ENCODE results near the gene ANKRD11.
"Not testable (repeated sequence)": the region's sequence is repeated elsewhere in the genome, so short reads cannot be mapped to it uniquely, and the experiment has no call there.

The ANKRD11 gene

DNA sequence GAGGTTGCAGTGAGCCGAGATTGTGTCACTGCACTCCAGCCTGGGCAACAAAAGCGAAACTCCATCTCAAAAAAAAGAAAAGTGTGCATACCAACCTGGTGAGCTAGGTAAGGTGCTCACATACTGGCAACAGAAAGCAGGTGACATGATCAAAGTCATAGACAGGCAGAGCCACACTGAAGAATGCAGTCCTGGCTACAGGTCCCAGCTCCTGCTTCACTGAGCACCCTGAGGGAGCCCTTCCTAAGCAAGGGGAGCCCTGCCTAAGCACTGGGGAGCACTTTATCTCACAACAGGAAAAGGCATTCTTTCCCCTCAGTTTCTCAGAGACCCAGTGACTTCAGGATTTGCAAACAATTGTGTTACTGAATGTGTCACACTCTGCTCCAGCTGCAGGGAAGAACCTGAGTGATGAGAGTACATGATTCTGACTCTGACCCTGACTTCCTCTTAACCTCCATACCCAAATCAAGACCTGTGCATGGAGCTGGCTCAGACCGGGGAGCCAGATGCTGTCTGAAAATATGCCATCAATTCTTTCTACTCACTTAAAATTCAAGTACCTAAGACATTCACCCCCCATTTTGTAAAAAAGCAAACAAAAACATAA lies 40.5 kb downstream of the ANKRD11 start:
- no peak for DNase-seq

DNA sequence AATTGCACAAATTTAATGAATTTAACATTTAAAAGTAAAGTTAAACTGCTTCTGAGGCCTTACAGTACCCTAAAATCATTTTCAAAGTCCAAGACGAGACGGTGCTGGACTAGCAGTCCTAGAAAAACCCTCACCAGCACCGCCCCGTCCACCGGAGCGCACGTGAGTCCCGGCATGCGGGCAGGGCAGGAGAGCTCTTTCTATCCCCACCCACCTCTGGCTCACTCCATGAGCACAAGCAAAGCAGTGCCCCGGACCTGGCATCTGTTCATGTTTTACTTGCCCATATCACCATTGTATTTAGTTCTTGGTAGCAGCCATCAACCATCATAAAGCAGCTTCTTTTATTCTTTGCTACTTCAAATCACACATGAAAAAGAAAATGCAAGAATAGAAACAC lies 41.7 kb downstream of the ANKRD11 start:
- no peak for DNase-seq

DNA sequence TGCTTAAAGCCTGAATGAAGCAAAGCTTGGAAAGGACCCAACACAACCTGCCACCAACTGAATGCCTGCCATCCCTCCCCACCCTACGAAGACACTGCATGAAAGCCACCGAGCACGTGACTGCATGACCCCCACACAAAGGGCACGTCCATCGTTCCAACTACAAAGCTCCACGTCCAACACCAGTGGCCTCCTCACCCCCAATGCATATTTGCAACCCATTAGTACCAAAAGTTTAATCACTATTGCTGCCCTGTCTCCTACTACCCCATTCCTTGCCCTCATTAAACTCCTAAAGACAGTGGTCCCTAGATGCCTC lies 43.4 kb downstream of the ANKRD11 start:
- no peak for DNase-seq

DNA sequence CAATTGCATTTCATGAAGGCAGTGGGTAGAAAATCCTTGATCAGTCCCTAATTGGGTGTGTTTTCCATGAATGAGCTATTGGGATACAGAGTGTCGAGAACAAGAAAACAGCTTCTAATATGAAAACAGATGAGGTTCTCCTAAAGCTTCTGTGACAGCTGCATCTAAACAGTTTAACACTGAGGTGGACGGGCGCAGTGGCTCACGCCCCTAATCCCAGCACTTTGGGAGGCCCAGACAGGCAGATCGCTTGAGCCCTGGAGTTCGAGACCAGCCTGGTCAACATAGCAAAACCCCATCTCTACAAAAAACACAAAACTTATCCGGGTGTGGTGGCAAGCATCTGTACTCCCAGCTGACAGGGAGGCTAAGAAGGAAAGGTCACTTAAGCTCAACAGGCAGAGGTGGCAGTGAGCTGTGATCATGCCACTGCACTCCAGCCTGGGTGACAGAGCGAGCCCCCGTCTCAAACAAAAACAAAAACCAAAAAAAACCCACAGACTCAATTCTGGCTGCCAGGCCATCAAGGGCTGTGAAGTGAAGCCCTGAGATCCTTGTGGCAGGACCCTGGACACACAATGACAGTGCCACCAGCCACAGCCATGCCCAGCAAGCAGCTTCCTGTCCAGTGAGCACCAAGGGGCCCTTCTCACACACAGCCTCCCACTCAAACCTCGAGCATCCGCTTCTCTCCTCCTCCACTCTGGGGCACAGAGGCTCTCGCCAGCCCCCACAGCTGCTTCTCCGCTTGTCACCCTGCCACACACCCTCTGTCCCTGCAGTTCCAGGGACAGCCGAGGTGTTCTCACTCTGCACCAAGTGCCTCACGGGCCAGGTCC lies 44.0 kb downstream of the ANKRD11 start:
- DNase-seq: no peak

DNA sequence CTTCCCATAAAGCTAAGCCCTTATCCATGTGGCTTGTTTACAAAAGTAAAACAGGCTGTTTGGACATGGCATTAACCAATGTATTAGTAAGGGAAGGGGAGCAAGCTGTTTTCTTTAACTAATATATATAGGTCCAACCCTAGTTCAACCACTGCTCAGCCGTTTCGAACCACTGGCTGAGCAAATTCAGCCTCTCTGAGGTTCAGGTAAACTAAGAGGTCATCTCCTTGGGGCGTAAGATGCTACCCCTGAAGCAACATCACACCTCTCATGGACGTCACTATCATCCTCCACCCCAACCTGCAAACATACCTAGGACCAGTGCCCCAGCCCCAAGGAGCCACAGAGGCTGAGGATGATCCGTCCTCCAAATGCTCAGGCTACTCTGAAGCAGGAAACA lies 45.2 kb downstream of the ANKRD11 start:
- DNase-seq: no peak

DNA sequence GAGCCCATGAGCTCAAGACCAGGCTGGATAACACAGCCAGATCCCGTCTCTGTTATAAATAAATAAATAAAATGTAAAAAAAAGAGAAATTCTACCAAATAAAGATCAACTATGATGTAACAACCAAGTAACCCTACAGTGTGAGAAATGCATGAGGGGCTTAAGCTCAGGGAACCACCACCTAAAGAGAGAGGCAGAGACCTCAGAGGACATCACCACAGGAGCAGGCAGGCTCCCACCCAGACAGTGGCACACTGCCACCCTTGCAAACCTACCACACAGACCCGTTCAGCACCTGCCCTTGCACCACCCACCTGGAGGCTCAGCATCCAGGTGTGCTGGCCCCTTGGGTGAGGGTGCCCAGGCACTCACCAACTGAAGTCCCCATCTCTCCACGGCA lies 45.6 kb downstream of the ANKRD11 start:
- no peak for DNase-seq

DNA sequence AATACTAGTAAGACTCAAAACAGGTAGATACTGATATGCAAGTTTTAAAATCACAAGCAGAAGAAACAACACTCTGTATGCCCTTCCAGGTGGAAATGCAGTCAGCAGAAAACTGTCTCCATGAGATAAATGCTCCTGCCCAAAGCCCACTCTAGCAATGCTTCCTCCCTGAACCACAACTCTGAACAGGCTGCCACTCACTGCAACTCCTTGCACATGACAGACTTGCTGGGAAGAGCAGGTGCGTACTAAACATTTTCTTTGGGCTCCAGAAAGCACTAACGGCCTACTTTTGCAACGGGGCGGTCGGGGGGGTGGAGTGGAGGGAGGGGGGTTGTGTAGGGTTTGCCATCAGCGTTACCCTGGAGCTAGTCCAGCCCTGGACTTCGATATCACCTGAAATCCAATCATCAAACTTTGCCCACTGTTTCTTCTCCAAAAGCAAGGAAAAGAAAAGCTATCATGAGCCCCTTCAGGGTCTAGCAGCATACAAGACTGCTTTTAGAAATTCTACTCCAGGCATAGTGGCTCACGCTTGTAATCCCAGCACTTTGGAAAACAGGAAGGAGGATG lies 46.1 kb downstream of the ANKRD11 start:
- DNase-seq: no peak

DNA sequence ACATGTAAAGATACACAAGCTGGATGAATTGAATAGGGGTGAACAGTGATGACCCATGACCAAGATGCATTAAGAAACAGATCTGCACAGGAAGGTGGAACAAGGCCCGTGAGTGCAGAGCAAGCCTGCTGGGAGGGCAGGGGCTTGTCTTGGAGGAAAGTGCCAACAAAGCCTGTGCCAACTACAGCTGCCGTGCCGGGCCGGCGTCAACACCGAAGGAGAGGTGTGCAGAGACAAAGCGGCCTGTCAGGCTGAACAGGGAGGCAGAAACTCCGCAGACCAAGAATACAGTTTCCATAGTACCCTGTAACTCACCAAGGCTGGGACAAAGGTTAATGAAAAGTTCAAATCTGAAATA lies 46.7 kb downstream of the ANKRD11 start:
- no peak for DNase-seq

DNA sequence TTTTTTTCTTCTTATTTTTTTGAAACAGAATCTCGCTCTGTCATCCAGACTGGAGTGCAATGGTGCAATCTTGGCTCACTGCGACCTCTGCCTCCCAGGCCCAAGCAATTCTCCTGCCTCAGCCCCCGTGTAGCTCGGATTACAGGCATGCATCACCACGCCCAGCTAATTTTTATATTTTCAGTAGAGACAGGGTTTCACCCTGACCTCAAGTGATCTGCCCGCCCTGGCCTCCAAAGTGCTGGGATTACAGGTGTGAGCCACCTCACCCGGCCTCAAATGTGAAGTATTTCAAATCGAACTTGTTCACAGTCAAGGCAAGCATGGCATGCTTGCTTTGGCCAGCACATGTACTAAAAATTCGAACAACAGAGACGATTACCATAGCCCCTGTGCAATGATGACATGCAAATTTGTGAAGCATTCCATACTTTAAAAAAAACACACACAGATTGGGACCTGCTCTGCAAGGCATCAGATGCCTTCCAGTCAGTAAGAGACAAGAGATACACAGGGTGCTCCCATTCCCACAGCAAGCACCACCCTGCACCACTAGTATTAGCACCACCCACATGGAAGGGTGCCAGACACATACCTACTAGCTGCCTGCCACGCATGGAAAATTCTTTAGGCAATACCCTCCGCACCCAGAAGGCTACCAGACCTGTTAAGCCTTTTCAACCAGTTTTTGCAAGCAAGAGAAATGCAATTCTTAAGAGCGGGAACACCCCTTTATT lies 47.2 kb downstream of the ANKRD11 start:
- peak; percentile 51 for DNase-seq

DNA sequence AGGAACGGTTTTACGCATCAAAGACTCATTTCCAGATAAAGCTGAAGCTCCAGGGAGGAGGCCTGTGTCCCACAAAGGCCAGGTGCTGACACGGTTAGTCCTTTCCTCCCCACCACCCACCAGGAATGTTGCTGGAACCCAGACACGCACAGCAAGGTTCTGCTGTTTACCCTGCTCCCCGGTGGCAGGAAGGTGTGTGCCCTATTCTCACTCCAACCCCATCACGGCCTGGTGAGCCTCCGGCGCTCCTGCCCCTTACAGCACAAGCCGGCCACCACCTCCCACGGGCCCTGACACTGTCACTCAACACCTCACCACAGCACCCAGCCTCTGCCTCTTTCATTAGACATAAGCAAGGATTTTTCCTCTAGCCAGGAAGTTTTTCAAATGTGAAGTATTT lies 47.8 kb downstream of the ANKRD11 start:
- peak; percentile 32 for DNase-seq

DNA sequence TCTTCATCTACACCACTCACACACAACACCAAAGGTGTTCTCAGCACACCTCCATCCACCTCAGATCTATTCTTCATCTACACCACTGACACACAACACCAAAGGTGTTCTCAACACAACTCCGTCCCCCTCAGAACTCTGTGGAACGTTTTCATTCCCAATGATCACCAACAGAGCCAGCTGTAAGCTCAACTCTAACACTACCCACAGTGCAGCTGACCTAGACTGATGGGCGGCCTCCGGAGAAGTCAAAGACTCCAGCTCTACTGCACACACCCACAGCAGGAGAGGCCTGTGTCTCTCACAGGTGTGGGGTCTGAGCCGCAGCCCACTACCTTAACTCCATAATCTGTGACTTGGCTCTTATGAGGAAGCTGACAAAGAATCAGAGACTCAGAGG lies 50.7 kb downstream of the ANKRD11 start:
- DNase-seq: no peak

DNA sequence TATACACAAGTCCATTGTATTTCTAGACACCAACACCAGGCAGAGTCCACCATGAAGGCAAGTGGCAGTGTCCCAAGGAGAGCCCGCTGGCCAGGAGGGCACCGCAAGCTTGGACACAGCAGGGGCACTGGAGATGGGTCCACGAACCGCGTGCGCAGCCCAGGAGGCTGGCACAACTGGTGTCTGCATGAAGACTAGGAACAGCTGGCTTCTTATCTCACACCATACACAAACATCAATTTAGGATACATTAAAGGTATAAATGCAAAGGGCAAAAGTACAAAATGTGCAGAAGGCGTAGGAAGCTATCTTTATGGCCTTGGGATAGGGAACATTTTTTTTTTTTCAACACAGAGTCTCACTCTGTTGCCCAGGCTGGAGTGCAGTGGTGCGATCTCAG lies 52.4 kb downstream of the ANKRD11 start:
- no peak for DNase-seq

DNA sequence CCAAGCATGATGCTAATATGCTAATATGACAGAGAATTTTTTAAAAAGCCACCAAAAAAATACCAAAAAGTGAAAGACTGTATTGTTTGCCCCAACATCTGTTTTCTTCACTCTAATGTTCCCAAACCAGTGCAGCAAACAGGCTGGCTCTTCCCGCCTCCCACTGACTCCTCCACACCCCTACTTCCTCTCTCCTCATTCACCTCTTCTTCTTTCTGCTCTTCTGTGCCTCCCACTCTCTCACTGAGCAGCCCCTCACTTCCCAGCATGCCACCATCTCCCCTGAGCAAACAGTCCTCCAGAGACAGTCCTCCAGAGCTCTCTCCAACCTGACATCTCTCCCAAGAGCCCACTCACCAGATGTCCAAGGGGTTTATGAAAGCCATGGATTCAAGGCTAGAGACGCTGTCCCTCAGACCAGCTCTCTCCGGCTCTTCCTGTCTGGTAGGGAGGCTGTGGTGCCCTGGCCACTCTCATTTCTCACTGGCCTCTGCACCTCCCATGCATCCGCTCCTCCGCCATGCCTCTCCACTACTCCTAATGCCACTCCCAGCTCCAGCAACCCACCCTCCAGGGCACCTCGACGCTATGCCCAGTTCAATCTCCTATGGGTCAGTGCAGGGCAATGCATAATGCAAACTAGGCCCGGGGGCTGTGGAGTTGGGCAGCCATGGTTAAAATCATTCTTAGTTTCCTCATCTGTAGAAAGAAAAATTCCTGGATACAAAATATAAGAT lies 52.9 kb downstream of the ANKRD11 start:
- no peak for DNase-seq

DNA sequence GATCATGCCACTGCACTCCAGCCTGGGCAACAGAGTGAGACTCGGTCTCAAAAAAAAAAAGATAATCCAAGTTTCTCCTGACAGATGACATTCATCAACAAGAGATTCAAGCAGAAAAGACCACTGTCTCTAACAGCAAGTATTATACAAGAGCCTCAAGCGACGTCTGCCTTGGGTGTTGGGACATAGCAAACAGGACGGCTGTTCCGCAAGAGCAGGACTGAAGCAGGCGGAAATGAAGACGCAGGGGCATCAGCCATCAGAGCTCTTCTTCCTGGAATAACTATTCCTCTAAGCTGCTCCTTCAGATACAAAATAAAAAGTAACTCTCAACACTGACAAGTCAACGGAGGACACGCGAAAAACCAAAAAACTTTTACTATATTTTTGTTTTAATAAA lies 54.0 kb downstream of the ANKRD11 start:
- DNase-seq: no peak

DNA sequence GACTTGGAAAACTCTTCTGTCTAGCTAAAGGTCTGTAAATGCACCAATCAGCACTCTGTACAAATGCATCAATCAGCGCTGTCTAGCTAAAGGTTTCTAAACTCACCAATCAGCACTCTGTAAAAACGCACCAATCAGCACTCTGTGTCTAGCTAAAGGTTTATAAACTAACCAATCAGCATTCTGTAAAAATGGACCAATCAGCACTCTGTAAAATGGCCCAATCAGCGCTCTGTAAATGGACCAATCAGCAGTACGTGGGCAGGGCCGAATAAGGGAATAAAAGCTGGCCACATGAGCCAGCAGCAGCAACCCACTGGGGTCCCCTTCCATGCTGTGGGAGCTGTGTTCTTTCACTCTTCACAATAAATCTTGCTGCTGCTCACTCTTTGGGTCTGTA lies 55.3 kb downstream of the ANKRD11 start:
- not testable (repeated sequence) for DNase-seq

DNA sequence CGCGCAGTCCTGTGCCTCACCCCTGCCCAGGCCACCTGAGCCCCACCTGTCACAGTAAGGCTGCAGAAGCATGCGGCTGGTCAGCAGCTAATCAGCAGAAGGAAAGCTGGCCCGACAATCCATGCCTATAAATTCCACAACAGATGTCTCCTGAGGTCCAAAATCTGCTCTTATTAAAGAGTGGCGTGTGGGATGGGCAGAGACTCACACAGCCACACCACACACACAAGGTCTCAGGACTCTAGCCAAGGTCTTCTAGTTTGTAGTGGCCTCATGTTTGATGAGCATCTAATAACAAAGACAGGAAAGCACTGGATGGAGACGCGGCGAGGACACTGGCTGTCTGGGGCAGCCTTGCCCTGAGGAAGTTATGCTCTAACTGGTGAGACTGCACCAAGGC lies 55.9 kb downstream of the ANKRD11 start:
- no peak for DNase-seq

DNA sequence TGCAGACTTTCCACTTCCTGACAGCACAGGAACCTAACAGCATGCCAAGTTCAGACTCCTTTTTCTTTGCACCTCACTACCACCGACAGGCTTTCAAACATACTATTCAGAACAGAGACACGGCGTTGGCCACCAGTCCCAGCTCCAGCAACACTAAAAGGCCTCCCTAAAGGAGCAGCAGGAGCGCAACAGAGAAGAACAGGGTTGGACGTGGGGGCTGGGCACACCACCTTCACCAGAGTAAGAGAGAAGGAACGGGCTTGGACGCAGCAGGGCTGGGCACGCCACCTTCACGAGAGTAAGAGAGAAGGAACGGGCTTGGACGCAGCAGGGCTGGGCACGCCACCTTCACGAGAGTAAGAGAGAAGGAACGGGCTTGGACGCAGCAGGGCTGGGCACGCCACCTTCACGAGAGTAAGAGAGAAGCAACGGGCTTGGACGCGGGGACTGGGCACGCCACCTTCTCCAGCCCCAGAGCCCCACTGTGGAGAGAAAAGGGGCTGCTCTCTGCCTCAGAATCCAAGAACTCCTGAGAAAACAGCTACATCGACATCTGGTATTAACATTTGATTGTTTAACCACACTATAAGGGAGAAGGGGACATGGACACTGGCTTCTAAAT lies 56.9 kb downstream of the ANKRD11 start:
- not testable (repeated sequence) for DNase-seq

DNA sequence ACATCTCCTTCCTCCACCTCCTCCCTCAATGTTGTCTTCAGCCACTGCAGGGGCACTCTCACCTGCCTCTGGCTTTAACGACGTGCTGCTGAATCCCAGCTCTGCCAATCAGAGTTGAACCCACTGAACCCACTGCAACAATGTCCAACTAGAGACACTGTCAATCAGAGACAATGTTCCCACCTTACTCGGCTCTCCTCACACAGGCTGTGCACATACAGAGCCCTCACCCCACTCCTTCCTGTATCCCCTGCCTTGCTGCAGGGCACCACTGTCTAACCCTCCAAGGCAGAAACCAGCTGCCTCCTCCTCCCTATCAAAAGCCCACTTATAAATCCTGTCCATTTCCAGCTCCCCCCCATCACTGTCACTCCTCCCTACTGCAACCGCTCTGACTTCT lies 58.7 kb downstream of the ANKRD11 start:
- DNase-seq: no peak

DNA sequence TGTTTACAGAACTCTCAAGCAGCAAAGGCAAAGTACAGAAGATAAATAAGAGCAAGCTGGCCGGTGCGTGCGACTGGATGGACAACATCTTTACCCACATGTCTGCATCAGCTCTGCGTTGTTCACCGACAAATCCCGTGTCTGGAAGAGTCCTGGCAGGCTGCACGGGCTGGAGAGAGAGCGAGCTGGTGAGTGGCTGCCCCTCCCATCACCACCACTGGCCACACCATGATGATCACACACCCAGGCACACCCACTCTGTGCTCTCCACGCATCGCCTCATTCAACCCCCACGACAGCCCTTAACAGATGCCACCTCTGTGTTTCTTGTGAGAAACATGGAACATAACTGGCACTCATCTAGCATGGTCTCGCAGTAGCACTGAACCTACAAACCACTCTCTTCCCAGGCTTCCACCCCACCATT lies 59.2 kb downstream of the ANKRD11 start:
- peak; percentile 35 for DNase-seq

DNA sequence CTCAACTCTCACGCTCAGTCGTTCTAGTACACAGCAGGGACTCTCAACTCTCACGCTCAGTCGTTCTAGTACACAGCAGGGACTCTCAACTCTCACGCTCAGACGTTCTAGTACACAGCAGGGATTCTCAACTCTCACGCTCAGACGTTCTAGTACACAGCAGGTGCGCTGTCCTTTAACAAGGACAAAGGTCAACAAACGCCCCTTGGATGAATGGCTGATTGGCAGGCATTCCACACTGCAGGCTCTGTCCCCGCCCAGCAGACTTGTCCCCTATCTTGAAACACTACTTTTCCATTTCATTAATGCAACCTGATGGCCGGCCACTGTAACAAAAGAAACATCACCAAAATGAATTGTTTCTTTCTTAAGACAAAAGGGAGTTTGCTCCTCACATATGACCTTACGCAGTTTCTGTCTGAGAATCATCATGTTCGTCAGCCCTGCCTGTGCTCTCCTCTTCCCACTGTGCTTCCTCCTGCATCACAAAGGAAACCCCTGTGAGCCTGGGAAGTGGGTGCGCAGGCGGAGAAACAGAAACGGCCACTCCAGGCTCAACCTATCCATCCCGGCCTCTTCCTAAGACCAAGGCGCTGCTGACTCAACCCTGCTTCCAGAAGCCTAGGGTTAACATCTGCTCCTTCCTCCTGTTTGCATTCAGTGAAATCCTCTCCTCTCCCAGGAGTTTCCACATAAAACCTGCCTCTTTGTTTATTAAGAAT lies 59.8 kb downstream of the ANKRD11 start:
- DNase-seq: no peak

DNA sequence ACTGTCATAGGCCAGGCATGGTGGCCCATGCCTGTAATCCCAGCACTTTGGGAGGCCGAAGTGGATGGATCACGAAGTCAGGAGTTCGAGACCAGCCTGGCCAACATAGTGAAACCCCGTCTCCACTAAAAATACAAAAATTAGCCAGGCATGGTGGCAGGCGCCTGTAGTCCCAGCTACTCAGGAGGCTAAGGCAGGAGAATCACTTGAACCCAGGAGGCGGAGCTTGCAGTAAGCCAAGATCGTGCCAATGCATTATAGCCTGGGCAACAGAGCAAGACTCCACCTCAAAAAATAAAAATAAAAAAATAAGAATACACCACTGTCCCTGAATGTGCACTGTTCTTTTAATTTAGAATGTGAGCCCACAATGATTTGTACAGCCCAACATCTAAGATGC lies 61.8 kb downstream of the ANKRD11 start:
- DNase-seq: not testable (repeated sequence)

Data from kidney glomerular epithelial cell (primary cell).